HG02981 (cell line): ENCODE data around the gene NAA40.
"Not testable (repeated sequence)": the region's sequence is repeated elsewhere in the genome, so short reads cannot be mapped to it uniquely, and the experiment has no call there.

ENCODE experiments used
- ATAC-seq: cut with Tn5 transposase; IDR thresholded peaks from one replicate; pipeline ENCODE4 v1.9.1; 2021; ENCODE audit warnings: mild to moderate bottlenecking, moderate library complexity; ENCODE audit not compliant: unreplicated experiment

Gene NAA40

DNA sequence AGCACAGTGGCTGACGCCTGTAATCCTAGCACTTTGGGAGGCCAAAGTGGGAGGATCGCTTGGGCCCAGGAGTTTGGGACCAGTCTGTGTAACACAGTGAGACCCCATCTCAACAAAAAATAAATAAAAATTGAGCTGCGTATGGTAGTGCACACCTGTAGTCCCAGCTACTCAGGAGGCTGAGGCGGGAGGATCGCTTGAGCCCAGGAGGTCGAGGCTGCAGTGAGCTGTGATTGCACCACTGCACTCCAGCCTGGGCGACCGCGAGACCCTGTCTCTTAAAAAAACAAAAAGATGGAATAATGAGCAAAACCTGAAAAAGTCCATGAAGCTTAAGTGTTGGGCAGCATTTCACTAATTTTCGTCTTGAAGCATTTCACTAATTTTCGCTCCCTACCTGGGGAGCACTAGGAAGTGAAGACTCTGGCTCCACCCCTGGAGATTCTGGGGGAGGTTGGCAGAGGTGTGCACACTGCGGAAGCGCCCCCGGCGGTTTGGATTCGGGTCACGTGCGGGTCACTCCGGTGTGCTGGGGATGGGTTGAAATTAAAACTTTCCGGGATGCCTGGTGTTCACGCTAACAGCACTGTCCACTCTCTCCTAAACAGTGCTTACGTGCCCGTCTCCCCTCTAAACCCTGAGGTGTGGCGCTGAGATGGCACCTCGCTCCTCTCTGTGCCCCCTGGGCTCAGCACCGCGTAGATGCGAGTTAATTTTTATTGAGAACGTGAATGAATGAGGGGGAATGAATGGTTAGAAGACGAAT, 906 bp upstream of the NAA40 start:
- peak; percentile 10 for ATAC-seq

DNA sequence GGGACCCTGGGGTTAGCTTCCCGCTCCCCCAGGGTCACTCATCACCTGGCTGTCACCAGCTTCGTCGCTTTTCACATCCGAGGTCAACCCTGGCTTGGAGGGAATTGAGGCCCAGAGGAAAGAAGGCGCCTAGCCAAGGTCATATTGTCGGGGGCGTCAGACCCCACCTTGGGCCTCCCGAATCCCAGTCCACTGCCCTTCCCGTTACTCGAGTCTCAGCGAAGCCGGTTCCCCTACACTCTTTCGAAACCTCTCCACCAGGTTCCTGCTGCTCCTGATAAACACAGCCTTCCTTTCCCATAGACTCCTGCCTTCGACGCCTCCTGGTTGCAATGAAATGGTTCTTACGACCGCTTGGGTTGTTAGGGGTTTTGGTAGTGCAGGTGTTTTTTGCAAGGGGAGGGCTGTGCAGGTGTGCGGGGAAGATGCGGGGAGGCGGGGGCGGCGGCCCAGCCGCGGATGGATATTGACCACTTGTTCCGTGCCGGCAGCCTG, 642 bp downstream of the NAA40 start:
- no peak for ATAC-seq

DNA sequence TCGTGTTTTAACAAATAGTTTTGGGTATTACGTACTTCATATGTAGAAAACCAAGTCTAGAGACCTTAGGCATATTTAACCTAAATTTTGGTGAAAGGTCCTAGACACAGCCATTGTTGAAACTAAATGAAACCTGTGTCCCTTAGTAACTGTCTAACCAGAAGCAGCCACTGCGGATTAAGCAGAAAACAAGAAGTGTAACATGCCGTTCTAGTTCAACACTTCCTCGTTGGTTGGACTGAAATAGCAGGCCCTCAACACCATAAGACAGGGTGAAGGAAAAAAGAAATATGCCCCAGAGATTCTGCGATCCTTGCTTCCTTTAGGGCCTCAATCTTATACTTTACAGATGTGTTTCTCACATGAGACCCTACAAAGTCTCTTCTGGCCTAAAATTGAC, 2.0 kb downstream of the NAA40 start:
- ATAC-seq = no peak

DNA sequence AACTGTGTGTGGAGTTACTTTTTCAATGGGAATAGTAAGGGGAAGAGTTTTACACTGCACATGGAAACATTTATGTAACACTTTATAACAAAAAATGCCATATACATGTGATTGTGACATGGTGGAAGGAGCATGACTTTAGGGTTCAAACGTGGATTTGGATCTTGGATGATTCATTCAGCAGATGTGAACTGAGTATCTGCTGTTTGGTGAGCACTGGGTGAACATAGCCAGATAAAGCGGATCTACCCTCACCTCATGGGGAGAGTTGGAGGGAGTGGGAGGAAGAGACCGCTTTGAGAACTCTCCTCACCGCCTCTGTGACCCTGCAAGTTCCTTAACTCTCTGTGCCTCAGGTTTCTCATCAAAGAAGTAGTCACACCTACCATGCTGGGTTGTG, 3.1 kb downstream of the NAA40 start:
- ATAC-seq = no peak

DNA sequence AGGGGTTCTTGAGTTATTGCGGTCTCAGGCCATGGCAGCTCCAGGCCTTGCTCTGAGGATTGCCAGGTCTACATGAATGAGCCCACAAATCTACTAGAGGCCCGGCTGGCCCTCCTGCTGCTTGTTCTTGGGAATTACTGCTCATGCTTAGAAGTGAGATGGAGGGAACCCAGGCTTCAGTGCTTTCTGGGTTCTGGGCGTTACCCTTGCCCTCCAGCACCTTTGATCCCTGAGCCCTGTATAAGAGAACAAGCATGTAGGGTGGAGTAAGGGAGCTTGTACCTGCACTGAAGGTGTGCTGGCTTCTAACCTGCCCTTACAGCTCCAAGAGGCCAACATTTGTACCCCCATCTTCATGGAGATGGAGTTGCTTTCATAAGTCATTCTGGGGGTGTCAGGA, 4.0 kb downstream of the NAA40 start:
- no peak for ATAC-seq

DNA sequence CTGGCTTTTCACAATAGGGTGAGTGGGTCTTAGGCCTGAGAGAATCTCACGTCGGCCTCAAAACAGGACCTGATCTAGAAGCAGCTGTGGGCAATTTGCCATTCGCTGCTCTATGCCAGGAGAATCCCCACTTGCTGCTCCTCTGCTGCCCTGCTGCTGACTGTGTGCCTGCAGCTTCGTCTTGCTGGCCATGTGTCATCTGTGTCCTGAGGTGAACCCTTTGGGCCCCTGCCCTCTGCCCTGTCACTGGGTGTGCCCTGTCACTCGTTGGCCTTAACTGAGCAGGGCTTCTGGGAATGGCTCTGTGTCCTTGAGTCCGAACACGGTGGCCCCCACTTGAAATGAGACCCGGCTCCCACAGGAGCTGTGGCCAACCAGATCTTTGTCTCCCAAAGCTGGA, 6.2 kb downstream of the NAA40 start:
- ATAC-seq = no peak

DNA sequence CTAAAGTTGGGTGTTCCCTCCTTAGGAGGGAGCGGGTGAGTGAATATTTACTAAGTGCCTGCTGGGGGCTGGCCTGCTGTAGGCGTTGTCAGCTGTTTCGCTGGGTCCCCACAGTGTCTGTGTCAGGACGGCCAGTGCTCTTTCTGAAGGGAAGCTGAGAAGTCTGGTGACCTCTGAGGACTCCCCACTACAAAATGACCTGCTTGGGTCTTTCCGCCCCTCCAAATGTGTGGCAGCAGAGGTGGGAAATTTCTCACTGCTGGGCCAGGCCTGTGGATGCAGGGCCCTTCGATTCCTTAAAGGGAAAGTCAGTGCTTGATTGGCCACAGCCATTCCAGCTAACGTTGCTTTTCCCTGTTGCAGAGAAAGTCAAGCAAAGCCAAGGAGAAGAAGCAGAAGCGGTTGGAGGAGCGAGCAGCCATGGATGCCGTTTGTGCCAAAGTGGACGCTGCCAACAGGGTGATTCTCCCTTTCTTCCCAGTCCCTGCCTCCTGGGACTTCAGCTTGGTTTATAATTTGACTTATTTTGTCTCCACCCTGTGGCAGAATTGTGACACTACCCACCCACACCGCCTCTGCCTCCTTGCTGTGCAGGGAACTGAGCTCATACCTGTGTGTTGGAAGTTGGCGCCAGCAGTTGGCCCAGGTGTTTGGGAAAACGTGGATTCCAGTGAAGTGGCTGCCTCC, 6.8 kb downstream of the NAA40 start:
- ATAC-seq = no peak

DNA sequence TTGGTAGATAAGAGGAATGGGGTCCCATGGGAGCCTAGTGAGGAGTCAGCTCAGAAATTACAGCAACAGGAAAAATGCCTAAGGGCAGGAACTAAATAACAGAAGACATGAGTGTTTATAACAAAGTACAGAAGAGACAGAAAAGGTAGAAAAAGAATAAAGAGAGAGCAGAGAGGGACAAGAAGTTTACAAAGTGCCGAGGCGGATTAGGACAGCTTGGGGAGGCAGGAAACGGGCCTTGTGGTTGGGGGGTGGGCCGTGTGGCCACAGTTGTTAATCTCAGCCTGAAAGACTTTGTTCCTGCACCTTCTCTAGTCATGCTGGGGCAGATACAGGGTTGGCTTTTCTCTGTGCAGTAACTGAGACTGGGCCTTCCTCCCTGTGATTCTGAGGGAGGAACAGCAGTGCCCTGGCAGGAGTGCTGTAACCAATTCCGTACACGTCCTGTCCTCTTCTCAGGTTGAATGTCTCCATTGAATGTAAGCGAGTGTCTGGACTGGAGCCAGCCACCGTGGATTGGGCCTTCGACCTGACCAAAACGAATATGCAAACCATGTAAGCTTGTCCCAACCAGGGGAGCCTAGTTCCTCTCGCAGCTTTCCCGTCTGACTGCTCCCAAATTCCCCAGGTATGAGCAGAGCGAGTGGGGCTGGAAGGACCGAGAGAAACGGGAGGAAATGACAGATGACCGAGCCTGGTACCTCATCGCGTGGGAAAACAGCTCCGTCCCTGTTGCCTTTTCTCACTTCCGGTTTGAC, 13.2 kb downstream of the NAA40 start:
- no peak for ATAC-seq

DNA sequence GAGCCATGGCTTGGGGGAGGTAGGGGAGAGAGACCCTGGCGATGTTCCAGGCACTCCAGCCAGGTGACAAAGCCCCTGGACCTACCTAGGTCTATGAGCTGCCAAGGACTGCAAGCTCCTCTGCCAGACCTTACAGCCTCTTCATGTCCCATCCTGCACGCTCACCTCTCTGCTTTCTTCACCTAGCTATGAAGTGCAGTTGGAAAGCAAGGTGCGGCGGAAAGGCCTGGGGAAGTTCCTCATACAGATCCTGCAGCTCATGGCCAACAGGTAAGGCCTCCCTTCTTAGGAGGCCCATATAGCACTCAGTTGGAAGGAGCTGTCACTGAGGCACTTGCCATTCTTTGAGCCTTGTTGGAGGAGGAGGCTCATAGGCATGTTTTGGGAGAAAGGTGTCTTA, 13.8 kb downstream of the NAA40 start:
- no peak for ATAC-seq

DNA sequence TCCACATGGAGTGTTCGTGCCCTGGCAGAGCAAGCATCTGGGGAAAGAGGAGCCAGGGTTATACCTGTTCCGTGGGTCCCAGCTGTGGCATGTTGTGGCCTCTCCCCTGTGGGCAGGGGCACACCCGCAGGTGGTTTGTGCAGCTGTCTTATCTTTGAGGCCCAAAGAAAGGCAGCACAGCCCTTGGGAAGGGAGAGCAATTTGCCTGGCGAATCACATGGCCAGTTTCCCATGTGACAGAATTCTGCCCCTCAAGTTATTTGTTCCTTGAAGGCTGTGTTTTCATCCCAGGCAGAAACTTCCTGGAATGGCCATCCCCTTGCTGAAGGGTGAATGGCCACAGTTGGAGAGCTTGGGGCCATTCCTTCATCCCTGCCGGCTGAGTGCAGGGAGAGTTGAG, 19.2 kb downstream of the NAA40 start:
- no peak for ATAC-seq

DNA sequence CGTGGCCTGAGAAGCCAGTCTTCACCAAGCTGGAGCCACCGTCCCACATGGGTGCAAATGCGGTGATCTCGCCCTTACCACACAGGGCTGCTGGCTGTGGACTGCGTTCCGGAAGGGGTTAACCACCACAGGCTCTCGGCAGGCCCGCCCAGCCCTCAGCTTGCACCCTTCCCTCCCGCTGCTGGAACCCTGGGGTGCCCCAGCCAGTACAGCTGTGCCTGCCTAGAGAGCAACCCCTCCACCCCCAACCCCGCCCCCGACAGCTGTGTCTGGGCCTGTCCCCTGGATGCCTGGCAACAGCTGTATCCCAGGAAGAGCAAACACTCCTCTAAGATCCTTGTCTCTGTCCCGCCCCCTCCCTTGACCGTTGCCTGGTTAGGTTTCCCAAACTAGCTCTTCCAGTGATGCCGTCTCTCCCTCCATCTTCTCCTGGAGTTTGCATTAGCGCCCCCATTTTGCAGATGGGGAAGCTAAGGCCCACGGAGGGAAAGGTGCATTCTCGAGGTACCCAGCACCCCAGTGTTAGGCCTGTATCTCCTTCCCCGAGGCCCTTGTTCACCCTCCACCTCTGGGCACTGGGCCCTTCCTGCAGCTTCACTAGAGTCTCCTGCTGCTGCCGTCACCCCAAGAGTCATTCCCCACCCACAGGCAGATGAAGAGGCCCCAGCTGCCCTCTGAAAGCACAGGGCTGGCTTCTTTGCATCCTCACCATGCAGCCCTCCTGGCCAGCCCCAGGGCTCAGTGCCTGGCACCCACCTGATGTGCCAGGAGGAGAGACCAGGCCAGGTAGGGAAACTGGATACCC, 23.0 kb downstream of the NAA40 start:
- no peak for ATAC-seq

DNA sequence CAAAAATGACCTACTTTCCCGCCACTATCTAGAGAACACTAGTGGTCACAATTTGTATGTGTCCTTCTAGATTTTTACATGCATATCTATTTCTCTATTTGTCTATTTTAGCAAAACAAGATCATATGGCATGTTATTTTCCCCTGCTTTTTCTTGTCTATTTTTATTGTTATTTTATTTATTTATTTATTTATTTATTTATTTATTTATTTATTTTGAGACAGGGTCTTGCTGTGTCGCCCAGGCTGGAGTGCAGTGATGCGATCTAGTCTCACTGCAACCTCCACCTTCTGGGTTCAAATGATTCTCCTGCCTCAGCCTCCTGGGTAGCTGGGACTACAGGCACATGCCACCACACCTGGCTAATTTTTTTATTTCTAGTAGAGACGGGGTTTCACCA, 25.1 kb downstream of the NAA40 start:
- not testable (repeated sequence) for ATAC-seq

DNA sequence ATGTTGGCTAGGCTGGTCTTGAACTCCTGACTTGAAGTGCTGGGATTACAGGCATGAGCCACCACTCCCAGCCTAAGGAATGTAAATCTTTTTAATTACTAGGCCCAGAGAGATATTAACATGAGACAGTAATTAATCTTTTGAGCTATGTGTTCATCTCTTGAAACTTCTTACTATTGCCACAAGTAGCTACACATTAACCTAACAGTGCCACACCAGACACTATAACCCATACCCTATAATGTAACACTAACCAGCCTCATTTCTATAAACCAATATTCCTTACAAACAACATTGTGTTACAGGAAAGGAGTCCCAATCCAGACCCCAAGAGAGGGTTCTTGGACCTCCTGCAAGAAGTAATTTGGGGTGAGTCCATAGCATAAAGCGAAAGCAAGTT, 27.6 kb downstream of the NAA40 start:
- no peak for ATAC-seq

DNA sequence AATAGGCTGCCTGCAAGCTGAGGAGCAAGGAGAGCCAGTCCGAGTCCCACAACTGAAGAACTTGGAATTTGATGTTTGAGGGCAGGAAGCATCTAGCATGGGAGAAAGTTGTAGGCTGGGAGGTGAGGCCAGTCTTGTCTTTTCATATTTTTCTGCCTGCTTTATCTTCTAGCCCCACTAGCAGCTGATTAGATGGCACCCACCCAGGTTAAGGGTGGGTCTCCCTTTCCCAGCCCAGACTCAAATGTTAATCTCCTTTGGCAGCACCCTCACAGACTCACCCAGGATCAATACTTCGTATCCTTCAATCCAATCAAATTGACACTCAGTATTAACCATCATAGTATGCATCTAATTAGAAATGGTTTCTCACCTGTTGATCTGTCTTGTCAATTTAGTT, 30.7 kb downstream of the NAA40 start:
- ATAC-seq = no peak

DNA sequence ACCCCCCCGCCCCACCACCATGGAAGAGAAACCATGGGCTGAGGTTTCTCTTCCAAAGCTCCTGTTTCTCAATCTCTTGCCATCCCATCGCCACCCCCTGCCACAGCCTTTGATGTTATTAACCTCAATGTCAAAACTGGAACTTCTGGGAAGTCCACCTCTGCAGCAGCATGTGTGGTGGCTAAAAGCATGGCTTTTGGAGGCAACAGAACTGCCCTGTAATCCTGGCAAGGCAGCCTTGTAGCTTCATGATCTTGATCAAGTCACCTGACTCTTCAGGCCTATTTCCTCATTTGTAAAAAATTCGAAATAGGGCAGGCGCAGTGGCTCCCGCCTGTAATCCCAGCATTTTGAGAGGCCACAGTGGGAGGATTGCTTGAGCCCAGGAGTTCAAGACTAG, 32.1 kb downstream of the NAA40 start:
- ATAC-seq = no peak

DNA sequence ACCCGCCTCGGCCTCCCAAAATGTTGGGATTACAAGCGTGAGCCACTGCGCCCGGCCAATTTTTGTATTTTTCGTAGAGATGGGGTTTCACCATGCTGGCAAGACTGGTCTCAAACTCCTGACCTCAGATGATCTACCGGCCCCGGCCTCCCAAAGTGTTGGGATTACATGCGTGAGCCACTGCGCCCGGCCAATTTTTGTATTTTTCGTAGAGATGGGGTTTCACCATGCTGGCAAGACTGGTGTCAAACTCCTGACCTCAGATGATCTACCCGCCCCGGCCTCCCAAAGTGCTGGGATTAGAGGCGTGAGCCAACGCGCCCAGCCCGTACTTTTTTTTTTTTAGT, 35.1 kb downstream of the NAA40 start:
- not testable (repeated sequence) for ATAC-seq

DNA sequence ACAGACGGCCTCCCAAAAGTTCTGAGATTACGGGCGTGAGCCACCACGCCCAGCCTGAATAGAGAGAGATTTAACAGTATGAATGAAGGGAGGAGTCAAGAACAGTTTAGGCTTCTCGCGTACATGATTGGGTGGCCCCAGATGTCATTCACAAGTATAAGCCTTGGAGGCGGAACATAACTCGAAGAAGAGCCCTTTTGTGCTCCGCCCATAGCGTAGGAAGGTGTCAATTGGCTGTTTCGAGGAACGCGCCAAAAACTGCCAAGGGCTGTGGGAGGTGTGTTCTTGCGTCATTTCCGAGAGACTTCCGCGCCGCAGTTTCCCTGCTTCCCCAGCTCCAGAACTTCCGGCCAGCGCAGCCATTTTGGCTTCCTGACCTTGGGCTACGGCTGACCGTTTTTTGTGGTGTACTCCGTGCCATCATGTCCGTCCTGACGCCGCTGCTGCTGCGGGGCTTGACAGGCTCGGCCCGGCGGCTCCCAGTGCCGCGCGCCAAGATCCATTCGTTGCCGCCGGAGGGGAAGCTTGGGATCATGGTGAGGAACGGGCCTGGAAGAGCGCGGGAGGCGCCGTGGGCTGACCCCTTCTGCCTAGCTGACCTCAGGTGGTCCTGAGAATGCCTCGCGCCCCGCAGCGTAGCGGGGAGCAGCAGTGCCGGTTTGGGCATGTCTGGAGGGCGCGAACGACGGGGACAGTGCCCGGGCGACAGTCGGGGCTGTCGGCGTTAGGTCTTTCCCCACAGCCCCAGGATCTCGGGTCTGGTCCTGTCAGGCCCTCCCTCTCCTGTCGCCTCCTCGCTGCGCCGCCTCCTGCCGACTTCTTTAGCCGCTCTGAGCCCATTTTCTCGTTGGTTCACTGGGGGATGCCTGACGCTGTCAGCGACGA, 35.7 kb downstream of the NAA40 start, which contains the start of gene COX8A:
Gene COX8A, plus strand, starts transcription at position 362 of the 885 bp plus-strand sequence. Its CDS starts 61 bp downstream, at position 423.
- ATAC-seq = peak; percentile 97

DNA sequence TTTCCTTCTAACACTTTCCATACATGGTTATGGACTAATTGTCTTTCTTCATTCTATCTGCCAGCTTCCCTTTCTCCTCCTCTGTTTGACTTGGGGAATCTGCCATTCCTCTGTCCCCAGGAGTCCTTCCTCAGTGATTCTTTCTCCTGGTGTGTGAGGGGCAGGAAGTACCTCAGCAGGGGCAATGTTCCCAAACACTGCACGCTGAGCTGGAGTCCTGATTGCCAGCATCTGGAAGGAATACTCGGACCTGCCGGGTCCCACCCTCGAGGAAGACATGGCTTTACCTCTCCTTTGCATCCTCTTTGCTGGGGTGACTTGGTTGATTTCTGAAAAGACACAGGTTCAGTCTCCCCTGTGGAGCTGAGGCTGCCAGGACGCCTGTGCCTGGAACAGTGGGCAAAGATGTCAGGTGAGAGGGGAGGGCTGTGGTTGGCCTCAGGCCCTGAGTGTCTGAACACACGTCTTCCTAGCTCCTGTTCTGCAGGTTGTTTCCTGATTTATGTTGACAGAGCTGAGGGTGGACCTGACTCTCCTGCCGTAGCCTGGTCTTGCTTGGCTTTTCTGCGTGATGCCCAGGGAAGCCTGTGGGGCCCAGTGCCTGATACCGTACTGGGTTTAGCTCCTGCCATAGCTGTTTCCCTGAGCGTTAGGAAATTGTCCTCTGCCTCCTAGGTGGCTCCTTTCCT, 39.9 kb downstream of the NAA40 start:
- ATAC-seq = no peak

DNA sequence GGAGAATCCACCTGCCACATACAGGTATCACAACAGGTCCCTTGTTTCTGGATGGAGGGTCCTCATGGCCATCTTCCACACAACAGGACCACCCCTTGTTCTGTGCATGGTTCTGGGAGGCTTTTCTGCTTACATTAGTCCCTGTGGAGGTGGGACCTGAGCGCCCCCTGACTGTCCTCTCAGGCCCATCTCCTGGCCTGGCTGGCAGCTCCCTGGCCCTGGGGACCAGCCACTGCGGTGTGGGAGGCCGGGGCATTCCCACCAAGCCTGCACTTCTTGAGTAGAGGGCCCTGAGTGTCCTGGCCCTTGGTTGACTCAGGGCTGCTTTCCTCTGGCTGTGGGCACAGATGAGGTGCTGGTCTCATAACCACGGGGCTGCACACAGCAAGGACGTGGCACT, 40.6 kb downstream of the NAA40 start:
- no peak for ATAC-seq
